ENCODE results near the gene GASK1A.

DNA sequence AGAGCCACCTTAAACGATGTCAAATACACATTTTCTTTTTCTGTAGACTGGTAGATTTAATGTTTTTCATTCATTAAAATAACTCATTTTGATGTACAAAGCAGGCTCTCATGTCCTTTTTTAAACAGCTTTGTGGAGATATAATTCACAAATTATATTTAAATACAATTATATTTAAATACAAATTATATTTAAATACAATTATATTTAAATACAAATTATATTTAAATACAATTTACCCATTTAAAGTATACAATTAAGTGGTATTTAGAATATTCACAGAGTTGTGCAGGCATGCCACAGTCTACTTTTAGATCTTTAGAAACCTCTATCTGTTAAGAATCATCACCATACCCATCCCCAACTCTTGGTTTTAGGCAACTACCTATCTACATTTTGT is 36.4 kb upstream of the GASK1A start:
- TF ChIP-seq MAFK (IDR thresholded peaks at IDR 0.05; ENCODE audit: partially characterized antibody) (no peak), HDAC2 (IDR thresholded peaks at IDR 0.05) (no peak)

Data from A549 (cell line).